GM23338 (cell line): ENCODE data around the gene YPEL1. TPM values are rescaled to one million over a fixed set of nuclear protein-coding genes. Genes with fewer than 3 reads are reported as not detected.

Experiments
- ATAC-seq: fragments of 200-7000 bp; cut with Tn5 transposase; 3 replicates; pipeline ENCODE4 v1.9.1; 2020
- DNase-seq: peaks from one replicate; pipeline ENCODE4 v3.0.0-alpha.2; 2015; ENCODE audit warnings: low spot score
- H2AFZ ChIP-seq: fragments of 200-600 bp; sonication (generic); 2 replicates; pipeline ENCODE4 v1.8.0; 2016; ENCODE audit warnings: antibody characterized with exemption, mild to moderate bottlenecking, moderate library complexity
- H3F3A ChIP-seq: fragments of 200-600 bp; sonication (generic); replicated peaks from 2 replicates; pipeline ENCODE4 v1.8.0; 2017; ENCODE audit warnings: antibody characterized with exemption, mixed run types, low read depth
- H3K27ac ChIP-seq: fragments of 200-600 bp; sonication (generic); 2 replicates; pipeline ENCODE4 v1.6.1; 2016; ENCODE audit warnings: low read depth
- H3K27me3 ChIP-seq: fragments of 200-600 bp; sonication (generic); 2 replicates; pipeline ENCODE4 v1.8.0; 2016; ENCODE audit warnings: mild to moderate bottlenecking, mixed run types, moderate library complexity; ENCODE audit not compliant: insufficient read depth
- H3K36me3 ChIP-seq: fragments of 200-600 bp; sonication (generic); 2 replicates; pipeline ENCODE4 v1.8.0; 2016; ENCODE audit warnings: mild to moderate bottlenecking; ENCODE audit not compliant: insufficient read depth
- H3K4me1 ChIP-seq: fragments of 200-600 bp; sonication (generic); 2 replicates; pipeline ENCODE4 v1.8.0; 2016; ENCODE audit warnings: mild to moderate bottlenecking, moderate library complexity; ENCODE audit not compliant: insufficient read depth
- H3K4me2 ChIP-seq: fragments of 200-600 bp; sonication (generic); 2 replicates; pipeline ENCODE4 v1.7.1; 2017; ENCODE audit warnings: mixed run types
- H3K4me3 ChIP-seq: fragments of 200-600 bp; sonication (generic); 2 replicates; pipeline ENCODE4 v1.6.1; 2016; ENCODE audit warnings: mixed run types
- H3K79me2 ChIP-seq: fragments of 200-600 bp; sonication (generic); replicated peaks from 2 replicates; pipeline ENCODE4 v1.8.0; 2017; ENCODE audit warnings: mild to moderate bottlenecking; ENCODE audit not compliant: insufficient read depth
- H3K9me2 ChIP-seq: fragments of 200-600 bp; sonication (generic); 2 replicates; pipeline ENCODE4 v1.8.0; 2017; ENCODE audit not compliant: insufficient read depth
- H4K20me1 ChIP-seq: fragments of 200-600 bp; sonication (generic); replicated peaks from 2 replicates; pipeline ENCODE4 v1.8.0; 2017; ENCODE audit warnings: mild to moderate bottlenecking; ENCODE audit not compliant: insufficient read depth
- H3K27ac Mint-ChIP-seq: 2 replicates; pipeline ENCODE4 v1.8.0; 2020; ENCODE audit warnings: inconsistent platforms, mild to moderate bottlenecking, moderate library complexity, mixed read lengths
- H3K27me3 Mint-ChIP-seq: 3 replicates; pipeline ENCODE4 v1.8.0; 2022; ENCODE audit warnings: low read depth, mild to moderate bottlenecking, moderate library complexity, mixed read lengths, inconsistent platforms; ENCODE audit not compliant: insufficient read depth, poor library complexity
- H3K36me3 Mint-ChIP-seq: 3 replicates; pipeline ENCODE4 v1.8.0; 2021; ENCODE audit warnings: low read depth, mild to moderate bottlenecking, inconsistent platforms, moderate library complexity, mixed read lengths
- H3K4me1 Mint-ChIP-seq: 3 replicates; pipeline ENCODE4 v1.8.0; 2020; ENCODE audit warnings: mild to moderate bottlenecking, inconsistent platforms, mixed read lengths
- H3K4me3 Mint-ChIP-seq: 3 replicates; pipeline ENCODE4 v1.8.0; 2021; ENCODE audit warnings: moderate library complexity, mild to moderate bottlenecking, inconsistent platforms, mixed read lengths
- H3K9me3 Mint-ChIP-seq: 3 replicates; pipeline ENCODE4 v1.8.0; 2020; ENCODE audit warnings: moderate library complexity, mild to moderate bottlenecking, inconsistent platforms, mixed read lengths
- CREB1 ChIP-seq: fragments of 250-450 bp; sonication (Bioruptor Pico); IDR thresholded peaks from 2 replicates; pipeline ENCODE4 v1.5.0; 2020; ENCODE audit warnings: low read depth, mild to moderate bottlenecking, moderate library complexity
- EZH2 ChIP-seq: fragments of 200-600 bp; sonication (generic); IDR thresholded peaks from one replicate; pipeline ENCODE4 v1.8.0; 2017; ENCODE audit warnings: antibody characterized with exemption, mild to moderate bottlenecking, low read depth; ENCODE audit not compliant: unreplicated experiment
- NANOG ChIP-seq: IDR thresholded peaks from 2 replicates; pipeline ENCODE4 v1.6.1; 2016; ENCODE audit warnings: antibody characterized with exemption, borderline replicate concordance
- ZNF114 ChIP-seq: fragments of 250-450 bp; sonication (Bioruptor Pico); IDR thresholded peaks from 2 replicates; pipeline ENCODE4 v1.5.0; 2020; ENCODE audit warnings: mild to moderate bottlenecking, moderate library complexity
- polyA plus RNA-seq: library from polyadenylated mRNA; unstranded; fragments of >200 nt; fragmentation: Nextera tagmentation; extraction: Ambion mirVana; gene quantifications from 2 replicates; pipeline ENCODE4 v1.2.1, GENCODE V29; 2016
- total RNA-seq: library from RNA; depleted of rRNA; stranded (reverse); fragments of >200 nt; shearing (Covaris generic); gene quantifications from 2 replicates; pipeline ENCODE4 v1.2.3, GENCODE V29; 2014
- TF ChIP-seq, protein P1 (sequence below): IDR thresholded peaks from 2 replicates; pipeline ENCODE4 v1.6.1; 2016; ENCODE audit warnings: antibody characterized with exemption
- TF ChIP-seq, protein P2 (sequence below): IDR thresholded peaks from one replicate; pipeline ENCODE4 v1.6.1; 2018; ENCODE audit warnings: antibody characterized with exemption; ENCODE audit not compliant: unreplicated experiment
- TF ChIP-seq, protein P3 (sequence below): fragments of 250-450 bp; sonication (Bioruptor Pico); IDR thresholded peaks from 2 replicates; pipeline ENCODE4 v1.5.0; 2020; ENCODE audit warnings: mild to moderate bottlenecking, moderate library complexity

YPEL1 gene
- total and polyA plus RNA-seq, 2 experiments from 2014 or later = 4.4 to 6.0 TPM

DNA sequence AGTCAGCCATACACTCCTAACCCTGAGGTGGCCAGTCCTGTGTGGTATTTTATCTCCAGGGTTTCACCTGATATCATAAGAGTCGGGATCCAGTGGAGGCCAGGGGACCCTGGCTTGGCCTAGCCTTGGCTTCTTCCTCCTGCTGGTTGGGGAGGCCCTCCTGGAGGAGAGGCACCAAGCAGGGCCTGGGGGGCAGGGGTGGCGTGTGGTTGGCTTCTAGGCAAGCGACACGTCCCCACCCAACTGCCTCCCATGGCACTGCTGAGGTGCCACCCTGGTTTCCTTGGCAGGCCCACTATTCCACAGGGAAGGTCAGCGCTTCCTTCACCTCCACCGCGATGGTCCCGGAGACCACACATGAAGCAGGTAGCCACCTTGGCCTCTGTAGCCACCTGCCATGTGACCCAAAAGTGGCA lies 49.4 kb downstream of the YPEL1 start:
- Mint-ChIP-seq H3K4me1 (no peaks in the 10 kb centered on the region), H3K9me3 (no peaks in the 10 kb centered on the region), H3K27ac (no peak overlapping the region), H3K36me3 (peaks cover 13% of the 10 kb centered on the region), H3K27me3 (peaks cover 11% of the 10 kb centered on the region), H3K4me3 (no peak overlapping the region)
- DNase-seq (no peak), ATAC-seq (no peak)
- Histone ChIP-seq H3K4me1 (no peaks in the 10 kb centered on the region), H3K79me2 (no peaks in the 10 kb centered on the region), H3K27me3 (no peaks in the 10 kb centered on the region), H2AFZ (no peak overlapping the region), H4K20me1 (peaks cover 8% of the 10 kb centered on the region; the same call in 1 of the 2 replicates), H3F3A (no peaks in the 10 kb centered on the region), H3K4me3 (no peak overlapping the region), H3K36me3 (0 out of 2 replicates have a peak, but pooled peaks cover 4% of the 10 kb centered on the region), H3K4me2 (no peak overlapping the region), H3K9me2 (no peaks in the 10 kb centered on the region), H3K27ac (no peak overlapping the region)
- TF ChIP-seq, protein P1, sequence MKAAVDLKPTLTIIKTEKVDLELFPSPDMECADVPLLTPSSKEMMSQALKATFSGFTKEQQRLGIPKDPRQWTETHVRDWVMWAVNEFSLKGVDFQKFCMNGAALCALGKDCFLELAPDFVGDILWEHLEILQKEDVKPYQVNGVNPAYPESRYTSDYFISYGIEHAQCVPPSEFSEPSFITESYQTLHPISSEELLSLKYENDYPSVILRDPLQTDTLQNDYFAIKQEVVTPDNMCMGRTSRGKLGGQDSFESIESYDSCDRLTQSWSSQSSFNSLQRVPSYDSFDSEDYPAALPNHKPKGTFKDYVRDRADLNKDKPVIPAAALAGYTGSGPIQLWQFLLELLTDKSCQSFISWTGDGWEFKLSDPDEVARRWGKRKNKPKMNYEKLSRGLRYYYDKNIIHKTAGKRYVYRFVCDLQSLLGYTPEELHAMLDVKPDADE = no peak
- TF ChIP-seq, protein P2, sequence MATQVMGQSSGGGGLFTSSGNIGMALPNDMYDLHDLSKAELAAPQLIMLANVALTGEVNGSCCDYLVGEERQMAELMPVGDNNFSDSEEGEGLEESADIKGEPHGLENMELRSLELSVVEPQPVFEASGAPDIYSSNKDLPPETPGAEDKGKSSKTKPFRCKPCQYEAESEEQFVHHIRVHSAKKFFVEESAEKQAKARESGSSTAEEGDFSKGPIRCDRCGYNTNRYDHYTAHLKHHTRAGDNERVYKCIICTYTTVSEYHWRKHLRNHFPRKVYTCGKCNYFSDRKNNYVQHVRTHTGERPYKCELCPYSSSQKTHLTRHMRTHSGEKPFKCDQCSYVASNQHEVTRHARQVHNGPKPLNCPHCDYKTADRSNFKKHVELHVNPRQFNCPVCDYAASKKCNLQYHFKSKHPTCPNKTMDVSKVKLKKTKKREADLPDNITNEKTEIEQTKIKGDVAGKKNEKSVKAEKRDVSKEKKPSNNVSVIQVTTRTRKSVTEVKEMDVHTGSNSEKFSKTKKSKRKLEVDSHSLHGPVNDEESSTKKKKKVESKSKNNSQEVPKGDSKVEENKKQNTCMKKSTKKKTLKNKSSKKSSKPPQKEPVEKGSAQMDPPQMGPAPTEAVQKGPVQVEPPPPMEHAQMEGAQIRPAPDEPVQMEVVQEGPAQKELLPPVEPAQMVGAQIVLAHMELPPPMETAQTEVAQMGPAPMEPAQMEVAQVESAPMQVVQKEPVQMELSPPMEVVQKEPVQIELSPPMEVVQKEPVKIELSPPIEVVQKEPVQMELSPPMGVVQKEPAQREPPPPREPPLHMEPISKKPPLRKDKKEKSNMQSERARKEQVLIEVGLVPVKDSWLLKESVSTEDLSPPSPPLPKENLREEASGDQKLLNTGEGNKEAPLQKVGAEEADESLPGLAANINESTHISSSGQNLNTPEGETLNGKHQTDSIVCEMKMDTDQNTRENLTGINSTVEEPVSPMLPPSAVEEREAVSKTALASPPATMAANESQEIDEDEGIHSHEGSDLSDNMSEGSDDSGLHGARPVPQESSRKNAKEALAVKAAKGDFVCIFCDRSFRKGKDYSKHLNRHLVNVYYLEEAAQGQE = no peak
- no peak for TF ChIP-seq CREB1
- TF ChIP-seq NANOG = no peak
- TF ChIP-seq EZH2 = no peak

DNA sequence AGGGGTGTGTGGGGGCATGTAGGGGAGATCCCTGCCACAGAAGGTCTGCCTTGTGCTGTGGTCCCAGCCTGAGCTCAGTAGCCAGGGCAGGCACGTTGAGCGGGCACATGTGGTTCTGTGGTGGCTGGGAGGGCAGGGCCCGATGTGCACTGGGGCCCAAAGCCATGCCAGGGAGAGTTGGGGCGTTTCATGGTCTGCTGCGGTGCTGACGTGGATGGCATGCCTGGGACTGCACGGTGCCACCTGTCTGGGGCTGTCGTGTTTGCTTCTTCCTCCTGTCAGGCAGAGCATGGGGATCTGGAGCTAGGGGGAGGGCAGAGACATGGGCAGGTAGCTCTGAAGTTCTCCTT lies 50.5 kb downstream of the YPEL1 start:
- no peaks in the 10 kb centered on the region for H3F3A ChIP-seq
- no peak overlapping the region for H3K27ac ChIP-seq
- no peaks in the 10 kb centered on the region for H3K4me1 ChIP-seq
- no peaks in the 10 kb centered on the region for H3K79me2 ChIP-seq
- 0 out of 2 replicates have a peak, but pooled peaks cover 4% of the 10 kb centered on the region for H3K36me3 ChIP-seq
- no peak for DNase-seq
- Mint-ChIP-seq H3K36me3 (peaks cover 13% of the 10 kb centered on the region; the same call in 2 of the 3 replicates), H3K4me3 (no peak overlapping the region; the same call in 2 of the 3 replicates), H3K9me3 (peaks cover 2% of the 10 kb centered on the region; the same call in 1 of the 3 replicates), H3K27ac (no peak overlapping the region), H3K4me1 (no peaks in the 10 kb centered on the region), H3K27me3 (peaks cover 11% of the 10 kb centered on the region)
- no peaks in the 10 kb centered on the region for H3K9me2 ChIP-seq
- no peak overlapping the region for H3K4me2 ChIP-seq
- H4K20me1 ChIP-seq = peaks cover 6% of the 10 kb centered on the region; the same call in 1 of the 2 replicates
- H3K4me3 ChIP-seq = no peak overlapping the region
- no peak overlapping the region for H2AFZ ChIP-seq
- H3K27me3 ChIP-seq = no peaks in the 10 kb centered on the region
- ATAC-seq = no peak
- TF ChIP-seq, protein P2 = no peak
- TF ChIP-seq, protein P3, sequence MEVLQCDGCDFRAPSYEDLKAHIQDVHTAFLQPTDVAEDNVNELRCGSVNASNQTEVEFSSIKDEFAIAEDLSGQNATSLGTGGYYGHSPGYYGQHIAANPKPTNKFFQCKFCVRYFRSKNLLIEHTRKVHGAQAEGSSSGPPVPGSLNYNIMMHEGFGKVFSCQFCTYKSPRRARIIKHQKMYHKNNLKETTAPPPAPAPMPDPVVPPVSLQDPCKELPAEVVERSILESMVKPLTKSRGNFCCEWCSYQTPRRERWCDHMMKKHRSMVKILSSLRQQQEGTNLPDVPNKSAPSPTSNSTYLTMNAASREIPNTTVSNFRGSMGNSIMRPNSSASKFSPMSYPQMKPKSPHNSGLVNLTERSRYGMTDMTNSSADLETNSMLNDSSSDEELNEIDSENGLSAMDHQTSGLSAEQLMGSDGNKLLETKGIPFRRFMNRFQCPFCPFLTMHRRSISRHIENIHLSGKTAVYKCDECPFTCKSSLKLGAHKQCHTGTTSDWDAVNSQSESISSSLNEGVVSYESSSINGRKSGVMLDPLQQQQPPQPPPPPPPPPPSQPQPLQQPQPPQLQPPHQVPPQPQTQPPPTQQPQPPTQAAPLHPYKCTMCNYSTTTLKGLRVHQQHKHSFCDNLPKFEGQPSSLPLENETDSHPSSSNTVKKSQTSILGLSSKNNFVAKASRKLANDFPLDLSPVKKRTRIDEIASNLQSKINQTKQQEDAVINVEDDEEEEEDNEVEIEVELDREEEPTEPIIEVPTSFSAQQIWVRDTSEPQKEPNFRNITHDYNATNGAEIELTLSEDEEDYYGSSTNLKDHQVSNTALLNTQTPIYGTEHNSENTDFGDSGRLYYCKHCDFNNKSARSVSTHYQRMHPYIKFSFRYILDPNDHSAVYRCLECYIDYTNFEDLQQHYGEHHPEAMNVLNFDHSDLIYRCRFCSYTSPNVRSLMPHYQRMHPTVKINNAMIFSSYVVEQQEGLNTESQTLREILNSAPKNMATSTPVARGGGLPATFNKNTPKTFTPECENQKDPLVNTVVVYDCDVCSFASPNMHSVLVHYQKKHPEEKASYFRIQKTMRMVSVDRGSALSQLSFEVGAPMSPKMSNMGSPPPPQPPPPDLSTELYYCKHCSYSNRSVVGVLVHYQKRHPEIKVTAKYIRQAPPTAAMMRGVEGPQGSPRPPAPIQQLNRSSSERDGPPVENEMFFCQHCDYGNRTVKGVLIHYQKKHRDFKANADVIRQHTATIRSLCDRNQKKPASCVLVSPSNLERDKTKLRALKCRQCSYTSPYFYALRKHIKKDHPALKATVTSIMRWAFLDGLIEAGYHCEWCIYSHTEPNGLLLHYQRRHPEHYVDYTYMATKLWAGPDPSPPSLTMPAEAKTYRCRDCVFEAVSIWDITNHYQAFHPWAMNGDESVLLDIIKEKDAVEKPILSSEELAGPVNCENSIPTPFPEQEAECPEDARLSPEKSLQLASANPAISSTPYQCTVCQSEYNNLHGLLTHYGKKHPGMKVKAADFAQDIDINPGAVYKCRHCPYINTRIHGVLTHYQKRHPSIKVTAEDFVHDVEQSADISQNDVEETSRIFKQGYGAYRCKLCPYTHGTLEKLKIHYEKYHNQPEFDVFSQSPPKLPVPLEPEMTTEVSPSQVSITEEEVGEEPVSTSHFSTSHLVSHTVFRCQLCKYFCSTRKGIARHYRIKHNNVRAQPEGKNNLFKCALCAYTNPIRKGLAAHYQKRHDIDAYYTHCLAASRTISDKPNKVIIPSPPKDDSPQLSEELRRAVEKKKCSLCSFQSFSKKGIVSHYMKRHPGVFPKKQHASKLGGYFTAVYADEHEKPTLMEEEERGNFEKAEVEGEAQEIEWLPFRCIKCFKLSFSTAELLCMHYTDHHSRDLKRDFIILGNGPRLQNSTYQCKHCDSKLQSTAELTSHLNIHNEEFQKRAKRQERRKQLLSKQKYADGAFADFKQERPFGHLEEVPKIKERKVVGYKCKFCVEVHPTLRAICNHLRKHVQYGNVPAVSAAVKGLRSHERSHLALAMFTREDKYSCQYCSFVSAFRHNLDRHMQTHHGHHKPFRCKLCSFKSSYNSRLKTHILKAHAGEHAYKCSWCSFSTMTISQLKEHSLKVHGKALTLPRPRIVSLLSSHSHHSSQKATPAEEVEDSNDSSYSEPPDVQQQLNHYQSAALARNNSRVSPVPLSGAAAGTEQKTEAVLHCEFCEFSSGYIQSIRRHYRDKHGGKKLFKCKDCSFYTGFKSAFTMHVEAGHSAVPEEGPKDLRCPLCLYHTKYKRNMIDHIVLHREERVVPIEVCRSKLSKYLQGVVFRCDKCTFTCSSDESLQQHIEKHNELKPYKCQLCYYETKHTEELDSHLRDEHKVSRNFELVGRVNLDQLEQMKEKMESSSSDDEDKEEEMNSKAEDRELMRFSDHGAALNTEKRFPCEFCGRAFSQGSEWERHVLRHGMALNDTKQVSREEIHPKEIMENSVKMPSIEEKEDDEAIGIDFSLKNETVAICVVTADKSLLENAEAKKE (CRISPR knock-in tag) = no peak
- no peak for TF ChIP-seq EZH2
- no peak for TF ChIP-seq ZNF114
